IPS DF 6.9 (cell line): ENCODE data around the gene EXOC6.

Experiments
- DNase-seq: peaks from one replicate; pipeline ENCODE4 v3.0.0-alpha.2; 2013; ENCODE audit warnings: low read depth, low spot score
- H3K27ac ChIP-seq: one replicate; pipeline ENCODE4 v1.5.1; 2013; ENCODE audit warnings: low read length, control low read depth
- H3K27me3 ChIP-seq: 2 replicates; pipeline ENCODE4 v1.6.1; 2013; ENCODE audit warnings: mild to moderate bottlenecking, low read length; ENCODE audit not compliant: control insufficient read depth, insufficient read depth
- H3K36me3 ChIP-seq: 2 replicates; pipeline ENCODE4 v1.6.1; 2013; ENCODE audit warnings: low read length; ENCODE audit not compliant: control insufficient read depth, insufficient read depth
- H3K4me1 ChIP-seq: 2 replicates; pipeline ENCODE4 v1.6.1; 2013; ENCODE audit warnings: low read length; ENCODE audit not compliant: control insufficient read depth, insufficient read depth
- H3K4me3 ChIP-seq: 2 replicates; pipeline ENCODE4 v1.5.1; 2013; ENCODE audit warnings: mild to moderate bottlenecking, low read length
- H3K9me3 ChIP-seq: 2 replicates; pipeline ENCODE4 v1.6.1; 2013; ENCODE audit warnings: low read length, inconsistent platforms; ENCODE audit not compliant: control insufficient read depth, insufficient read depth
- WGBS: extraction: QIAGEN DNeasy Blood & Tissue Kit; methylation state at CpG from one replicate; pipeline ENCODE4 v1.1.7; 2013; ENCODE audit warnings: mixed read lengths, missing lambda C conversion rate; ENCODE audit not compliant: insufficient read length, insufficient coverage; 5-methylcytosine and 5-hydroxymethylcytosine counted together

EXOC6 gene

GRCh38 chr10:92849234-92849525 lies 860 bp downstream of the EXOC6 start:
- H3K4me1 ChIP-seq: no peaks in the 10 kb centered on the region
- WGBS: no CpG with 5 or more reads among the region's 7 CpGs
- H3K9me3 ChIP-seq: no peaks in the 10 kb centered on the region
- H3K27ac ChIP-seq: no peak overlapping the region
- H3K36me3 ChIP-seq: no peaks in the 10 kb centered on the region
- peaks cover 10% of the 10 kb centered on the region; the same call in 1 of the 2 replicates for H3K27me3 ChIP-seq
- peak overlapping the region; percentile 71; the same call in 1 of the 2 replicates for H3K4me3 ChIP-seq
- no peak for DNase-seq

GRCh38 chr10:92849576-92850090 lies 1.3 kb downstream of the EXOC6 start:
- H3K27ac ChIP-seq: no peak overlapping the region
- H3K4me3 ChIP-seq: no peak overlapping the region
- no CpG with 5 or more reads among the region's 2 CpGs for WGBS
- H3K27me3 ChIP-seq: peaks cover 10% of the 10 kb centered on the region; the same call in 1 of the 2 replicates
- no peaks in the 10 kb centered on the region for H3K4me1 ChIP-seq
- no peaks in the 10 kb centered on the region for H3K9me3 ChIP-seq
- no peaks in the 10 kb centered on the region for H3K36me3 ChIP-seq
- DNase-seq: no peak

DNA sequence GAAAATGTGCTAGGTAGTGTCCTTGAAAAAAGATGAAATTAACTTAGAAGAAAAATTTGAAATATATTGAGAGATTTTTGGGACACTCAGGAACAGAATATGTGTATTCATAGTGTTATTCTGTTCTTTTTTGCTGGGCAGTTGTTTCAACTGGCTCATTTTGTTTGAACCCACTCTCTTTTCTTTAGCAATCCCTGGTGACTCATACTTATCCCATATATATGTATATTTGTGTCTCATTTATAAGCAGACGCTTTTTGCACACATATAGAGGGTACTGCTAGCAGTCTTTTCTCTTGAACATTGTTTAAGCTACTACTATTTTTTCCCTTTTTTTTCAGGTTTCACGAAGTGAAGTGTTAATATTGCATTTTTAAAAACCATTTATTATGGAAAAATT lies 1.9 kb downstream of the EXOC6 start:
- H3K27me3 ChIP-seq: peaks cover 10% of the 10 kb centered on the region; the same call in 1 of the 2 replicates
- DNase-seq: no peak
- no peaks in the 10 kb centered on the region for H3K9me3 ChIP-seq
- H3K27ac ChIP-seq: no peak overlapping the region
- H3K4me3 ChIP-seq: no peak overlapping the region
- no peaks in the 10 kb centered on the region for H3K36me3 ChIP-seq
- no peaks in the 10 kb centered on the region for H3K4me1 ChIP-seq
- no CpG with 5 or more reads among the region's 2 CpGs for WGBS

DNA sequence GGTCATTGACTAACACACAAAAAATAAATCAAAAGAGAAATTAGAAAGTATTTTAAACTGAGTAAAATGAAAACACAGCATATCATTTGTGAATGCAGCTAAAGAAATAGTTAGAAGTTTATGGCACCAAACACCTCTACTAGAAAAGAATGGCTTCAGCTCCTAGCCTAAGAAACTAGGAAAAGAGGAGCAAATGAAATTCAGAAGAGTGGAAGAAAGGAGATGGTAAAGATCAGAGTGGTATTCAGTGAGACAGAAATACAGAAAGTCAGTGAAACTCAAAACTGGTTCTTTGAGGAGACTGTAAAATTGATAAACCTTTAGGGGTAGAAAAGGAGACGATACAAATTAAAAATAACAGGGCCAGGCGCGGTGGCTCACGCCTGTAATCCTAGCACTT lies 2.7 kb downstream of the EXOC6 start:
- H3K27ac ChIP-seq: no peak overlapping the region
- no peak for DNase-seq
- H3K4me1 ChIP-seq: no peaks in the 10 kb centered on the region
- no peaks in the 10 kb centered on the region for H3K36me3 ChIP-seq
- no peak overlapping the region for H3K4me3 ChIP-seq
- peaks cover 10% of the 10 kb centered on the region; the same call in 1 of the 2 replicates for H3K27me3 ChIP-seq
- no peaks in the 10 kb centered on the region for H3K9me3 ChIP-seq
- no CpG with 5 or more reads among the region's 4 CpGs for WGBS

DNA sequence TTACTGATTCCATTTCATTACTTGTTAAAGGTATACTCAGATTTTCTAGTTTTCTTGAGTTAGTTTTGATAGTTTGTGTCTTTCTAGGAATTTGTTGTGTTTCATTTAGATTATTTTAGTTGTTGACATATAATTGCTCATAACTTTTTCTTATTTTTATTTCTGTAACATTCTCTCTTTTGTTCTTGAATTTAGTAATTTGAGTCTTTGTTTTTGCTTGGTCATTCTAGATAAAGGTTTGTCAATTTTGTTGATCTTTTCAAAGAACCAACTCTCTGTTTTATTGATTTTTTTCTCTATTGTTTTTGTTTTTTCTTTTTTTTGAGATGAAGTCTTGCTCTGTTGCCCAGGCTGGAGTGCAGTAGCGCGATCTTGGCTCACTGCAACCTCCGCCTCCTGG lies 7.2 kb downstream of the EXOC6 start:
- no peak for DNase-seq
- Histone ChIP-seq H3K36me3 (no peaks in the 10 kb centered on the region), H3K27me3 (no peaks in the 10 kb centered on the region), H3K27ac (no peak overlapping the region), H3K9me3 (no peaks in the 10 kb centered on the region; the same call in 1 of the 2 replicates), H3K4me3 (no peak overlapping the region), H3K4me1 (no peaks in the 10 kb centered on the region)
- WGBS: no CpG with 5 or more reads among the region's 3 CpGs

DNA sequence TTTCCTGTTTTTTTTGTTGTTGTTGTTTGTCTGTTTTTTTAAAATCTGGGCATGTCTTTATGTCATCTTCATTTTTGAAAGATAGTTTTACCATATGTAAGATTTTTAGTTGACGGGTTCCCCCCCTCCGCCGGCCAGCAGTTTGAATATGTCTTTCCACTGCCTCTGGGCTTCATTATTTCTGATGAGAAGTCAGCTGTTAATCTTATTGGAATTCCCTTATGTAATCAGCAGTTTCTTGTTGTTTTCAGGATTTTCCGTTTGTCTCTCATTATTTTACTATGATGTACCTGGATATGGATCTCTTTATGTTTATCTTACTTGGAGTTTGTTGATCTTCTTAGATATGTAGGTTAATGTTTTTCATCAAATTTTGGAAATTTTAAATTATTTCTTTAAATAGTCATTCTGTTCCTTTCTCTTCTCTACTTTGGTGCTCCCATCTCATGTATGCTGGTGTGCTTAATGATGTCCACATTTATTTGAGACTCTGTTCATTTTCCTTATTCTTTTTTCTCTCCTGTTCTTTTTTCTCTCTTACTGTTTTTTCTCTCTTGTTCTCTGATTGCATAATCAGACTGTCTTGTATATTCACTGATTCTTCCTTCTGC lies 9.7 kb downstream of the EXOC6 start:
- H3K4me3 ChIP-seq: no peak overlapping the region
- no peaks in the 10 kb centered on the region for H3K27me3 ChIP-seq
- no peak overlapping the region for H3K27ac ChIP-seq
- WGBS: no CpG with 5 or more reads among the region's 4 CpGs
- no peaks in the 10 kb centered on the region for H3K36me3 ChIP-seq
- DNase-seq: no peak
- H3K4me1 ChIP-seq: no peaks in the 10 kb centered on the region
- no peaks in the 10 kb centered on the region; the same call in 1 of the 2 replicates for H3K9me3 ChIP-seq

- DNase-seq: no peak
- Histone ChIP-seq H3K4me1 (no peaks in the 10 kb centered on the region), H3K27ac (no peak overlapping the region), H3K27me3 (no peaks in the 10 kb centered on the region), H3K4me3 (no peak overlapping the region), H3K9me3 (no peaks in the 10 kb centered on the region), H3K36me3 (no peaks in the 10 kb centered on the region)
- WGBS: no CpG with 5 or more reads among the region's 3 CpGs
Measured at GRCh38 chr10:92867235-92867634, 18.9 kb downstream of the EXOC6 start.

DNA sequence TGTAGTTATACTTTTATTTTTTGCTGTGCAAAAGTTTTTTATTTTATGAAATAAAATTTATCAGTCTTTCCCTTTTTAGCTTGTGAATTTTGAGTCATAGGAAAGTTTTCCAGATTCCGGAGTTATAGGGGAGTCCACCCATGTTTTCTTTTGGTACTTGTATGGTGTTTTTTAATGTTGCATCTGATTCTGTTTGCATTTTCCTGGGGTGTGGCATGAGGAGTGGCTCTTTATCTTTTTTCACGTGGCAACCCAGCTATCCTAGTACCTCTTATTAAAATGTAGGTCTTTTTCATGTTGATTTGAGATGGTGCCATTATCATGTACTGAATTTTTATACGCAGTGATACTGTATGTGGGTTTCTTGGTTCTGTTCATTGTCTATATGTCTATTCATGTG lies 19.7 kb downstream of the EXOC6 start:
- Histone ChIP-seq H3K4me1 (no peaks in the 10 kb centered on the region), H3K27me3 (no peaks in the 10 kb centered on the region), H3K4me3 (no peak overlapping the region), H3K27ac (no peak overlapping the region), H3K9me3 (no peaks in the 10 kb centered on the region), H3K36me3 (no peaks in the 10 kb centered on the region)
- WGBS: no CpG with 5 or more reads among the region's 3 CpGs
- no peak for DNase-seq

- Histone ChIP-seq H3K4me3 (no peak overlapping the region), H3K4me1 (no peaks in the 10 kb centered on the region), H3K27ac (no peak overlapping the region), H3K36me3 (no peaks in the 10 kb centered on the region), H3K9me3 (no peaks in the 10 kb centered on the region), H3K27me3 (no peaks in the 10 kb centered on the region)
- WGBS: no CpG with 5 or more reads among the region's 1 CpG
- DNase-seq: no peak
Measured at GRCh38 chr10:92868557-92868956, 20.2 kb downstream of the EXOC6 start.

- Histone ChIP-seq H3K4me3 (no peak overlapping the region), H3K36me3 (no peaks in the 10 kb centered on the region), H3K27ac (no peak overlapping the region), H3K9me3 (no peaks in the 10 kb centered on the region), H3K4me1 (no peaks in the 10 kb centered on the region), H3K27me3 (no peaks in the 10 kb centered on the region)
- no peak for DNase-seq
- WGBS: no CpG with 5 or more reads among the region's 3 CpGs
Measured at GRCh38 chr10:92873029-92873428, 24.7 kb downstream of the EXOC6 start.

GRCh38 chr10:92876509-92877036 lies 28.3 kb downstream of the EXOC6 start:
- H3K4me1 ChIP-seq: no peaks in the 10 kb centered on the region
- H3K9me3 ChIP-seq: no peaks in the 10 kb centered on the region
- H3K27ac ChIP-seq: no peak overlapping the region
- H3K36me3 ChIP-seq: no peaks in the 10 kb centered on the region
- no peak overlapping the region for H3K4me3 ChIP-seq
- 95% methylated on average over 2 of the region's 4 CpGs for WGBS
- no peaks in the 10 kb centered on the region for H3K27me3 ChIP-seq
- no peak for DNase-seq
